Activated CD8-positive, alpha-beta memory T cell treated with anti-CD3 and anti-CD28 coated beads, Interleukin-2, amount 50 U/mL, for 1 hour (primary cell): ENCODE results near the gene HOXB3.

Source experiments
- DNase-seq: peaks from one replicate; pipeline ENCODE4 v3.0.0-alpha.2; 2020; ENCODE audit errors: extremely low read depth

The HOXB3 gene

GRCh38 chr17:48589831-48590606 lies at the start of gene HOXB3:
HOXB3 (minus strand) TSS chr17:48590241; CDS start chr17:48552474, 37,767 bp downstream.
- no peak for DNase-seq

- DNase-seq = no peak
These were observed 49.1 kb upstream of the HOXB3 start for GRCh38 chr17:48639136-48639535.

GRCh38 chr17:48637323-48638260 lies 47.6 kb upstream of the HOXB3 start:
- DNase-seq = no peak

- no peak for DNase-seq
These were observed 46.4 kb upstream of the HOXB3 start for GRCh38 chr17:48636177-48637018.

DNA sequence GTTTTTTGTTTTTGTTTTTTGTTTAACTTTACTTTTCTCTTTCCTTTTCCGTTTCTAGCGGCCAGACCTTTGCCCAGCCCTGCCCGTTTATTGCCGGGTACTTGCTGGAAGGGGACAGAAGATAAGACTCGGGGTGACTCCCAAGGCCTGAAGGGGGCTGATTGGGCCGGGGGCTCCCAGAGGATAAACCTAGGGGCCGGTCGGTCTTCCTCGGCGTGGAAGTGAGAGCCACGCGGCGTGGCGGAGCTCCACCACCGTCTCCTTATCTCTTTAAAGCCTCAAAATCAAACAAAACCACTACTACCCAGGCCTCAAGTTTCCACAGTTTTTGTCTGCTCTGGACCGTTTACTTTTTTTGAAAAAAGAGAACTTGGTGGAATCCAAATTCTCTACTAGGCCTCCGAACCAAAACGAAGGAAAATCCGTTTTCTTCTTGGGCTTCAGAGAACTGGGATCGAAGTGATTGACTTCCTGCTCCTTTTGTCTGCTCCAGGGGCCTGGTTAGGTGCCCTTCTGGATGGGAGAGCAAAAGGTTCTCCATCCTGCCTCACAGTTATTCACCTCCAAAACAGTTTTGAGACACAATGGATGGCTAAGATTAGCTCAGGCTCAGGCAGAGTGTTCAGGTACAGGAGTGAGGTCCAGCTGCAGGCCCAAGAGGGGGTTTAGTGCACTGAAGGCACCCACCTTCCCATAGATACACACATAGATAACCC lies 44.6 kb upstream of the HOXB3 start:
- no peak for DNase-seq

- no peak for DNase-seq
These were observed 43.2 kb upstream of the HOXB3 start for GRCh38 chr17:48633266-48633677.

- DNase-seq = no peak
These were observed 42.7 kb upstream of the HOXB3 start for GRCh38 chr17:48632579-48633265.

DNA sequence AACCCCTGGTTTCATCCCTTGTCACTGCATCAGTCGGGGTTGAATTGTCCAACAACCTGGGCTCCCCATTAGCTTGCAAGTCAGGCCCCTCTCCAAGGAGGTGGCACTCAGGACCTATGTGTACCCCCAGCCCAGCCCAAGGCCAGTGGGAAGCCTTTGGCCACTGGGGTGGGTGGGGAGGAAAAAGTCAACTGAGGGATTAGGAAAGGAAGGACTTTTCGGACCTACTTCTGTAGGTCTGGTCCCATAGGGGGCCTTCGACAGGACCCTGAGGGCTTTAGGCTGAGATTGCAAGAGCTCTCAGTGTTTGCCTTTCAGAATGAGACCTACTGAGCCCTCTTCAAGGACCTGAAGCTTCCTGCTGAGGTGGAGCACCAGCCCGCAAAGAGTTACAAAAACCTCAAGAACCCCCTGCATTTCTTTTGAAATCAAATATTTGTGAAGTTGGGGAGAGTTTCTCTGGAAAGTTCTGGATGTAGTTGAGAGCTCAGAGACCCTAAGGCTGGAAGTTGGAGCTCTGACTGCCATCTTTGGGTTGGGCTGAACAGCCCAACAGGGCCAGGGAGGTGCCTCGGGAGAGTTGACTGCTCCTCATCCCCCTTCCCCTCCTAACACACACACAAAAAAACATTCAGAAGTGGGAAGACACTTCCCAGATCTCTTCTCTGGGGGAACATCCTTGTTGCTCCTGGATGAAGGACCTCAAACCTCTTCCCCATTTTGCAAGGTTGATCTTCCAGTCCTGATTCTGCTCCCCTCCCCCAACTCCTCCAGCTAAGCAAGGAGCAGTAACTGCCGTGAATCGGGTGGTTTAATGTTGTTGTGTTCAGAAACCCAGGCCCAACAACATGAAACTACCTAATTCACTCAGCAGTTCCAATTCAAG lies 41.9 kb upstream of the HOXB3 start:
- no peak for DNase-seq

DNA sequence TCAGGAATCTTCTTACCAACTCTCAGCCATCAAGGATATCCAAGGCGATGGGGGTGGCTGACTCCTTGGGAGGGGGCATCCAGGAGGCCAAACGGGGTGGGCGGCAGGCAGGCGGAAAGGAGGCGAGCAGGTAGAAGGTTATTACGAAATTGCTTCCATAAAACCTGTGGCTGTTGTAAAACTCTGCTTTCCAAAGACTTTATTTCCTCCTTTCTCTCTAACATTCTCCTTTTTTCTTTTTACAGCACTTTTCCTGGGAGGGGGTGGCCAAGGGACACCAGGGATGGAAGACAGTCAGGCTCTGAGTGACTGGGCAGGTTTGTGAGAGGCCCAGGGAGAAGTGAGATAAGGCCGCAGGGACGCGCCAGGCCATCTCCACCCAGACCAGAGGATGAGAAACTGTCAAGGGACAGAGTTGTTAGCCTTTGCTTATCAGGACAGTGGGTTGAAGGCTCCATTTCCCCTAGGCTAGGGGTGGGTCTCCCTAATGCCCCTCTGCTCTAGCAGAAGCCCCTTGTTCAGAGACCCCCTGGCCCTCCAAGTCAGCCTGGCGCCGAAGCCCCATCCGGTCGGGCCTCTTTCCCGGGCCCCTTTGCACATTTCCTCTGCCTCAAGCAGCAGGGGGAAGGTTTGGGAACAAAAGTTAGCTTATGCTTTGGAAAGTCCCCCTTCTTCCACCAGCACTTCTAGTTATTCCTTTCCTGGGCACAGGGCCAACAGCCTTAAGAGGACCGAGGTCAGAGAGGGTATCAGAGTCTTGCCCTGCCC lies 41.1 kb upstream of the HOXB3 start:
- no peak for DNase-seq

DNA sequence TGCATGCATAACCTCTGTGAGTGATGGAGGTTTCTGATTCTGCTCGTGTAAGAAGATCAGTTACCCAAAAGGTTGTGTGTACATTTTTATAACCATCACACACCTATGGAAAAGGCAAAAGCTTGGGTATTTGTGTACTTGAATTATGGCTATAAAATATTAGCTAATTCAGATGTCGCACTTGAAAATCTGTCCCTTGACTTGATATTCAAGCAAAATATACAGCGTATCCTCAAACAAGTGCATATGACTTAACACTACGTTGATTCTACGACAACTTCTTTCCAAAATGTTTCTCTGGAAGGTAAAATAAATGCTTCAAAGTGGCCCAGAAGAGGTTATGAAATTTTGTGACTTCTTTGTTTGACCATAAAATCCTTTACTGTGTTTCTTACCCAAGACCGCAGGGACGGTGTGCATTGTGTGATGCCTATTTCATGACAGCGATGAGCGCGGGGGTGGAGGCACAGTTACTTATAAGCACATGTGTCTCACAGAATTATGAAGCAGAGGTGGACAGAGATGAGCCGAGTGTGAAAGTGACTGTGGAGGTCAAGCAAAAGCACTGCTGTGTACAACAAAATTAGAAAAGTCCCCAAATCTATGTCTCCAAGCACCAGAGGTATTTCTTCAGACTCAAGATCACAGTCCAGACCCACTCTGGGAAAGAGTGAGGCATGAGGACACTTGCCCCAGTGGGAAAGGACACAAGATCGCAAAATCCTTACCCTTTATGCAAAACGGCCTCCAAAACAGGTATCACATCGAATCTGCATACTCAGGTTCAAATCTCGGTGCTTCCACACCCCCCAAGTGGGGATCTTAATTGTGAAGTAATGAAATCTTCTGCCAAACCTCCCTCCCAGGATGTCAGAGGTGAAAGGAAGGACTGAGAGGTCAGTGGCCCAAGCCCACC lies 40.2 kb upstream of the HOXB3 start:
- DNase-seq = no peak

GRCh38 chr17:48629411-48629759 lies 39.3 kb upstream of the HOXB3 start:
- no peak for DNase-seq

- DNase-seq = no peak
These were observed 38.8 kb upstream of the HOXB3 start for GRCh38 chr17:48628649-48629410.

- no peak for DNase-seq
These were observed 37.8 kb upstream of the HOXB3 start for GRCh38 chr17:48627623-48628521.

DNA sequence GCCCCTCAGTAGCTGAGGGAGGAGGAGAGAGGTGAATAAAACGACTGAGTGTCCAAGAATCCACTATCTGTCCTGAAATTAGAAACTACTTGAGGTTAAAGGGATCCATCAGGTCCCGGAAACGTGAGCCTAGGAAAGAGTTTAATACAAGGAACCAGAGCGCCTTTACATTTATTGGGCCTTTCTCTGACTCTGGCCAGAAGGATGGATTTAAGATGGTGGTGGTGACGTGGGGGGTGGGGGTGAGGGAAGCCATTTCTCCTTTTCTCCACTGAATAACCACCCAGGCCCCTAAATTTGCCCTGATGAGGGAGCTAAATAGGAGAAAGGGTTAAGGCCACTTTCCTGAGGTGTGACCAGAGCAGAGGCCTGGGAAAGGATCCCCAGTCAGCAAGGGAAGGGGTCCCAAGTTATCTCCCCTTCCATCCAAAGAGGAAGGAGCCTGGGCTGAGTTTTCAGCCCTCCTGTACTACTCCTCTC lies 37.1 kb upstream of the HOXB3 start:
- DNase-seq = no peak

- no peak for DNase-seq
These were observed 36.4 kb upstream of the HOXB3 start, which contains the start of gene HOXB9 for GRCh38 chr17:48626245-48627117. HOXB9 (minus strand) TSS chr17:48626358; CDS start chr17:48626269, 89 bp downstream.
